HG02623 (cell line): ENCODE data around the gene PPP1R12B.
"Not testable (repeated sequence)": the region's sequence is repeated elsewhere in the genome, so short reads cannot be mapped to it uniquely, and the experiment has no call there.

Source experiments
- ATAC-seq: cut with Tn5 transposase; IDR thresholded peaks from one replicate; pipeline ENCODE4 v1.9.1; 2021; ENCODE audit warnings: moderate library complexity; ENCODE audit not compliant: unreplicated experiment

The PPP1R12B gene

GRCh38 chr1:202526056-202526455, 177.6 kb downstream of the PPP1R12B start:
- not testable (repeated sequence) for ATAC-seq

DNA sequence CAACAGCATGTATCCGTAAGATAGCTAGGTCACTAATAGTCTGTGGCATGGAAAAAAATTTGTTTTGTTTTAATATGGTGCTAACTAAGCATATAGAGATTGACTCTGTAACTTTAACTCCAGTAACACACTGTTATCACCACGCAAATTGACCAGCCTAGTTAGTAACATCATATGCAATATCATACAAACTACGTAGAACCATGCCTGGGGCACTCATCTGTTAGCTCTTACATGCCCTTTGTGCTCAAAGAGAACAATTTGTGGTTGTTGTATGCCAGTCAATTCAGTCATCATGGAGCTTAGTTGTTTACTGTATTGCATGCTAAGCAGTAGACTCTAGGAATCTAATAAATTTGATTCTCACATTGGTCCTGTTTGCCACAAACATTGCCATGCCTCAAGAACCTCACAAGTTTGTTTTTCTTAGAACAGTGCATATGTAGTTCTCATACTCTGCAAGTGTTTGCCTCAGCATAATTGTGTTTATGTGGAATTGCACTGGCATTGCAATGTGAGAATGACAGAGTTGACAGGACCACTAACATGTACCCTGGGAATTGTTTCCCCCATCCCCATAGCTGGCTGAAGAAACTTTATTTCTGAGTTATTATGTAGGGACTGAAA, 179.7 kb downstream of the PPP1R12B start:
- not testable (repeated sequence) for ATAC-seq

GRCh38 chr1:202530686-202531085, 182.2 kb downstream of the PPP1R12B start:
- not testable (repeated sequence) for ATAC-seq

- no peak for ATAC-seq
Measured at GRCh38 chr1:202531472-202531811, 182.9 kb downstream of the PPP1R12B start.

DNA sequence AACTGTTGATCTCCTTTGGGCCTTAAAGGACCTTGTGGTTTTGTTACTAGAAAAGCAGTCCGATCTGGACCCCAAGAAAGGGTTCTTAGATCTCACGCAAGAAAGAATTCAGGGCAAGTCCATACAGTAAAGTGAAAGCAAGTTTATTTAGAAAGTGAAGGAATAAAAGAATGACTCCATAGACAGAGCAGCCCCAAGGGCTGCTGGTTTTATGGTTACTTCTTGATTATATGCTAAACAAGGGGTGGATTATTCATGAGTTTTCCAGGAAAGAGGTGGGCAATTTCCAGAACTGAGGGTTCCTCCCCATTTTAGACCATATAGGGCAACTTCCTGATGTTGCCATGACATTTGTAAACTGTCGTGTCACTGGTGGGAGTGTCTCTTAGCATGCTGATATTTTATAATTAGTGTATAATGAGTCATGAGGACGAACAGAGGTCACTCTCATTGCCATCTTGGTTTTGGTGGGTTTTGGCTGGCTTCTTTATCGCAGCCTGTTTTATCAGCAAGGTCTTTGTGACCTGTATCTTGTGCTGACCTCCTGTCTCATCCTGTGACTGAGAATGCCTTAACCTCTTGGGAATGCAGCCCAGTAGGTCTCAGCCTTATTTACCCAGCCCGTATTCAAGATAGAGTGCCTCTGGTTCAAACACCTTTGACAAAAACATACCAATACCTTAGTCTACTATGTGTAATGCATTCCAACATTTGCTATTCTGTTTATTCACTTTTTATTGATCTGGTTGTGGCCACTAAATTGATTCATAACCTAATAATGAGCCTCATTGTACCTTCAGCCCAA, 183.5 kb downstream of the PPP1R12B start:
- ATAC-seq: not testable (repeated sequence)

- ATAC-seq: not testable (repeated sequence)
Measured at GRCh38 chr1:202539166-202539574, 190.7 kb downstream of the PPP1R12B start.

GRCh38 chr1:202539583-202539982, 191.1 kb downstream of the PPP1R12B start:
- not testable (repeated sequence) for ATAC-seq

DNA sequence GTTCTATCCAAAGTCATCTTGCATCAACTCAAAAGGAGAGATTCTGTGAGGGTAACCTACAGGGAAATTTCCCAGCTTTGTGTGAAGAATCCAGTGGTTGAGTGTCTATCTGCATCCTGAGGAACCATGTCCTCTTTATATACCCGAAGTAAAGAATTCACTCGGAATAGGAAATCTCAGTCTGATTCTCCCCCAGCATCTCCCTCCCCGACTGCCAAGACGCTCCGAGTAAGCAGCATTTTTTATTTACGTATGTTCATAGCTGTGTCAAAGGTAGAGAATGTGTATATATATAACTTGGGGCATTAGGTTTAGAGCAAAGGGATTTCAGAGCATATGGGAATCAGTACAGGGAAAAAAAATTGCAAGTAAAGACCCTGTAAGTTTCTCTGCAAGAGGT, 191.5 kb downstream of the PPP1R12B start:
- ATAC-seq: no peak

- no peak for ATAC-seq
Measured at GRCh38 chr1:202540448-202540847, 191.9 kb downstream of the PPP1R12B start.

GRCh38 chr1:202540858-202541257, 192.4 kb downstream of the PPP1R12B start:
- ATAC-seq: not testable (repeated sequence)

- ATAC-seq: not testable (repeated sequence)
Measured at GRCh38 chr1:202542415-202542814, 193.9 kb downstream of the PPP1R12B start.

GRCh38 chr1:202543537-202543936, 195.0 kb downstream of the PPP1R12B start:
- ATAC-seq: not testable (repeated sequence)

- not testable (repeated sequence) for ATAC-seq
Measured at GRCh38 chr1:202544766-202545449, 196.4 kb downstream of the PPP1R12B start.

- not testable (repeated sequence) for ATAC-seq
Measured at GRCh38 chr1:202545647-202546303, 197.3 kb downstream of the PPP1R12B start.

GRCh38 chr1:202546377-202546776, 197.9 kb downstream of the PPP1R12B start:
- ATAC-seq: peak; percentile 15

DNA sequence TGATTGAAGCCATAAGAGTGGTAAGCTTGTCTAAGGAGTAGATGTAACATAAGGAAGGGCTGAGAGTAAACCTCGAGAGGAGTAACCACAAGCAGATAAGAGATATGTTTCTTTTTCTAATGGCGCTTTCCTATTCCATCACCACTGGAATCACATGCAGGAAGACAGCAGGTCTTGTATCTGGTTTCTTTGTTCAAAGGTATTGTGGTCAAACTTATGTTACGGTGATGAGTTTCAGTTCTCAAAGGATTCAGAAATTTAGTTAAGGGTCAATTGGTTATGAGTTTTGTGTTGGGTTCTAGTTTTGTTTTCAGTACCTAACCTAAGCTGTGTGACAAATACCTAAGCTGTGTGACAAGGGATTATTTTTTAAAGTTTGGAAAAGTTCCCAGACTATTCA, 198.3 kb downstream of the PPP1R12B start:
- peak; percentile 89 for ATAC-seq

DNA sequence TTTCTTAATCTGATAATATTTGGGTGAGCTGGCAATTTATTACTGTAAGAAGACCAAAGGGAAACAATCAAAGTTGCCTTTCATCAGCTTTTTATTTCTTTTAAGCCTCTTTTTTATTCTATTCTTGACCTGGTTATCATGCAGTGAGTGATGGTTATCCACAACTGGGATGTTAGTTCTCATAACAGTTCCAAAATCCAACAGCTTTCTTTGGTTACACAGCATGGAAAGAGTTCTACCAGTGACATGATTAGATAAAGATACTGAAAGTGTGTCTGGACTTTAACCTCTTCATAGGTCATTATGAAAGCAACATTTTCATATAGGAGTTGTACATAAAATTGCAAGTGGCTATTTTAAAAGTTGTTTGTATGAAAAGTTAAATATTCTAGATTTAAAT, 198.7 kb downstream of the PPP1R12B start:
- no peak for ATAC-seq

GRCh38 chr1:202550088-202550487, 201.6 kb downstream of the PPP1R12B start:
- ATAC-seq: not testable (repeated sequence)

- no peak for ATAC-seq
Measured at GRCh38 chr1:202551683-202552082, 203.2 kb downstream of the PPP1R12B start.

DNA sequence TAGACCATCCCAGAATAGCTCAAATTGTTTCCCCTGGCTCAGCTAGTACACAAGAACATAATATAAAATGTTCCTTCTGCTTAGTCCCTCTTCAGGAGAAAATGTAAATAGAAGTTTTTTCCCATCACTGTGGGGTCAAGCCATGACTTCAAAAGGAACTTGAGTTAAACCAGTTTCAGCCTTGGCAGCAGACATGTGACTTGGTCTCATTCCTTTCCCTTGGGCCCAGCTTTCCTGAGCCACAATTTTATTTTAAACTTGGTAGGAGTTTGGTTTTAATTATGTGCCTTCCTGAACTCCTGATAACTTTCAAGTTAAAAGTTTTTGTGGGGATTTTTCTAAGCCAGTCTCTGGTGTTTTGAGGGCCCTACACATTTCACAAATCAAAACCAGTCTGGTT, 204.1 kb downstream of the PPP1R12B start:
- ATAC-seq: not testable (repeated sequence)

DNA sequence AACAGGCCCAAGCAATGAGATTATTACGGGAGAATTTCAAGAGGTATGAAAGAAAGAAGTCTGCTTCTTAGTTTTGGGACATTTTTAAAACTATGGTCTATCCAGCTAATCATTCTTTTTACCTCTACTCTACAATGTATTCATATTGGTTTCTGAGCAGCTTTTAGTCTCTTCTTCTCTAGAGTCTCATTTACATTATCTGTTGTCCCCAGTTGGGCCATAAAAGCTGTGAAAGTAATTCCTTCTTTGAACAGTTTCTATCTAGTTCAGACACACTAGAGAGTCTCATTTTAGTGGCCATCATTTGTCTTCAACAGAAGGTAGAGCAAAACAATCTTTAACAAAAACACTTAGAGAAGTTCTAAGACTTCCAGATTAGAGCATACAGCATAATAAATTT, 204.6 kb downstream of the PPP1R12B start:
- ATAC-seq: not testable (repeated sequence)
